CD14-positive monocyte (primary cell): ENCODE data around the gene PDC. TPM values are rescaled to one million over a fixed set of nuclear protein-coding genes. Genes with fewer than 3 reads are reported as not detected.
A peak's percentile ranks its signal among the peaks of the same experiment; 100 is the strongest.

Experiments used
- DNase-seq, 3 donors: peaks; one replicate each; pipeline ENCODE4 v3.0.0-alpha.2; 2011 to 2022
- H2AFZ ChIP-seq: 2 replicates; pipeline ENCODE4 v1.6.0; 2012; ENCODE audit warnings: mild to moderate bottlenecking, low read depth, low read length, inconsistent platforms; ENCODE audit not compliant: insufficient read depth, poor library complexity, severe bottlenecking
- H3K27ac ChIP-seq, 2 donors: 1 replicate in 1 of 2; 2 replicates in 1 of 2; pipeline ENCODE4 v1.5.1; 2012 to 2013; ENCODE audit warnings: low read length in 2 of 2, control low read depth in 1 of 2, inconsistent platforms in 1 of 2, low read depth in 1 of 2, mild to moderate bottlenecking in 1 of 2
- H3K27me3 ChIP-seq, 2 donors: one replicate each; pipeline versions ENCODE4 v1.6.0 to v1.6.1; 2011 to 2013; ENCODE audit warnings: low read length in 2 of 2; ENCODE audit not compliant: control insufficient read depth in 2 of 2, insufficient read depth in 2 of 2
- H3K36me3 ChIP-seq, 2 donors: replicated peaks in 1 of 2; 1 replicate in 1 of 2; 2 replicates in 1 of 2; pipeline versions ENCODE4 v1.5.1 to v1.6.1; 2012 to 2013; ENCODE audit warnings: low read length in 2 of 2, control low read depth in 1 of 2, inconsistent platforms in 1 of 2, mild to moderate bottlenecking in 1 of 2; ENCODE audit not compliant: insufficient read depth in 2 of 2, control insufficient read depth in 1 of 2
- H3K4me1 ChIP-seq, 2 donors: 1 replicate in 1 of 2; 2 replicates in 1 of 2; pipeline versions ENCODE4 v1.5.1 to v1.6.1; 2012 to 2013; ENCODE audit warnings: low read length in 2 of 2, control low read depth in 1 of 2, inconsistent platforms in 1 of 2, mild to moderate bottlenecking in 1 of 2, moderate library complexity in 1 of 2; ENCODE audit not compliant: insufficient read depth in 2 of 2, control insufficient read depth in 1 of 2
- H3K4me2 ChIP-seq: replicated peaks from 2 replicates; pipeline ENCODE3; 2012; ENCODE audit warnings: low read length, moderate library complexity, mild to moderate bottlenecking; ENCODE audit not compliant: poor library complexity, severe bottlenecking; ENCODE audit errors: extremely low read depth
- H3K4me3 ChIP-seq, 3 experiments: fragments of 200-600 bp in 1 of 3; sonication (generic) in 1 of 3; replicated peaks in 1 of 3; 1 replicate in 2 of 3; 2 replicates in 1 of 3; pipeline ENCODE4 v1.5.1; 2011 to 2013; ENCODE audit warnings: low read length in 3 of 3, mild to moderate bottlenecking in 3 of 3, control low read depth in 2 of 3, low read depth in 2 of 3, inconsistent platforms in 1 of 3, moderate library complexity in 1 of 3
- H3K79me2 ChIP-seq: 2 replicates; pipeline ENCODE4 v1.6.0; 2012; ENCODE audit warnings: mild to moderate bottlenecking, control low read depth, inconsistent platforms, low read length, moderate library complexity; ENCODE audit not compliant: insufficient read depth
- H3K9ac ChIP-seq: 2 replicates; pipeline ENCODE4 v1.6.0; 2017; ENCODE audit warnings: low read length, mild to moderate bottlenecking; ENCODE audit not compliant: insufficient read depth, poor library complexity, severe bottlenecking
- H3K9me3 ChIP-seq, 2 donors: replicated peaks in 1 of 2; 1 replicate in 1 of 2; 2 replicates in 1 of 2; pipeline versions ENCODE4 v1.5.1 to v1.6.1; 2012 to 2013; ENCODE audit warnings: low read length in 2 of 2, control low read depth in 1 of 2; ENCODE audit not compliant: control insufficient read depth in 1 of 2, insufficient read depth in 1 of 2
- H4K20me1 ChIP-seq: 2 replicates; pipeline ENCODE4 v1.6.0; 2012; ENCODE audit warnings: mild to moderate bottlenecking, low read length, control low read depth, moderate library complexity; ENCODE audit not compliant: insufficient read depth
- H3K27ac Mint-ChIP-seq, 7 donors: one replicate each; pipeline ENCODE4 v1.8.0; 2020; ENCODE audit warnings: mild to moderate bottlenecking in 7 of 7, mixed read lengths in 7 of 7, moderate library complexity in 6 of 7, inconsistent platforms in 2 of 7
- H3K27me3 Mint-ChIP-seq, 3 donors: one replicate each; pipeline ENCODE4 v1.8.0; 2021 to 2022; ENCODE audit warnings: low read depth in 3 of 3, mild to moderate bottlenecking in 3 of 3, mixed read lengths in 3 of 3, moderate library complexity in 3 of 3, inconsistent platforms in 1 of 3
- H3K36me3 Mint-ChIP-seq, 2 donors: one replicate each; pipeline ENCODE4 v1.8.0; 2020; ENCODE audit warnings: mixed read lengths in 2 of 2, inconsistent platforms in 1 of 2, mild to moderate bottlenecking in 1 of 2
- H3K4me1 Mint-ChIP-seq: one replicate; pipeline ENCODE4 v1.8.0; 2020; ENCODE audit warnings: mild to moderate bottlenecking, mixed read lengths
- H3K4me3 Mint-ChIP-seq, 2 donors: one replicate each; pipeline ENCODE4 v1.8.0; 2020; ENCODE audit warnings: mild to moderate bottlenecking in 2 of 2, mixed read lengths in 2 of 2, moderate library complexity in 1 of 2
- H3K9me3 Mint-ChIP-seq, 7 donors: one replicate each; pipeline ENCODE4 v1.8.0; 2020 to 2022; ENCODE audit warnings: mixed read lengths in 7 of 7, mild to moderate bottlenecking in 6 of 7, moderate library complexity in 6 of 7, inconsistent platforms in 2 of 7
- CTCF ChIP-seq: fragments of 200-600 bp; IDR thresholded peaks from one replicate; pipeline ENCODE4 v1.8.0; 2022; ENCODE audit warnings: antibody characterized with exemption, mild to moderate bottlenecking
- WGBS: methylation state at CpG from one replicate; pipeline ENCODE4 v1.1.5; 2013; ENCODE audit warnings: missing lambda C conversion rate; ENCODE audit not compliant: insufficient coverage; 5-methylcytosine and 5-hydroxymethylcytosine counted together
- intact Hi-C, 2 donors: fragments of 100-400 bp; cut with micrococcal nuclease; formaldehyde crosslinking; loops; one replicate each; pipeline versions ENCODE4 v1.15.0 to v1.15.1; 2023
- polyA plus RNA-seq, 3 donors: library from polyadenylated mRNA; depleted of rRNA in 1 of 3; unstranded in 2 of 3; stranded (reverse) in 1 of 3; fragments of 300-500 nt in 2 of 3; fragments of >200 nt in 1 of 3; fragmentation: Illumina TruSeq in 2 of 3; gene quantifications; 1 replicate in 2 of 3; 2 replicates in 1 of 3; pipeline ENCODE4 v1.2.3, GENCODE V29; 2012 to 2021

The PDC gene
- polyA plus RNA-seq, 3 donors, result not detected

DNA sequence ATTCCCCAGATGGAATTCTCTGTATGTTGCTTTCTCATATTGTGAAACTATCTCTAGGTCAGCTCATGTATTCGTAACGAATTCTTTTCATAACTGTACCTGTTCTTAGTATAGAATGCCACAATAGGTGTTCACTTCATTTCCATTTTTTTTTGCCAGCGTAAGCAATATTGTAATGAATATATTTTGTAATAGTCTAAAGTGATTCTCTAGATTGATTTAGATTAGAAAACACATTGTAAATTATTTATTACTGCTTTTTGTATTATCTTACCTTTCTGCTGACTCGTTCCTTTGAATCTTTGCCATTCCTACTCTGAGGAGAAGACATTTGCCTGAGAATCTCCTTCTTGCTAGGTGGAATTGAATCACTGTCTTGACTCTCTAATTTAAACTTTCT lies 14.8 kb downstream of the PDC start:
- intact Hi-C loops, result no loop called here
- H4K20me1 ChIP-seq, result no peaks in the 10 kb centered on the region
- WGBS, result no CpG with 5 or more reads among the region's 4 CpGs
- Mint-ChIP-seq H3K9me3 (no peaks in the 10 kb centered on the region), H3K27me3 (no peaks in the 10 kb centered on the region), H3K36me3 (peaks cover 2 to 6% of the 10 kb centered on the region in 2 donors), H3K4me3 (no peak overlapping the region), H3K4me1 (peaks cover 32% of the 10 kb centered on the region), H3K27ac (no peak overlapping the region)
- H3K4me1 ChIP-seq, result peaks cover 22 to 29% of the 10 kb centered on the region in 2 donors
- TF ChIP-seq CTCF, result no peak
- no peaks in the 10 kb centered on the region for H3K79me2 ChIP-seq
- H3K9me3 ChIP-seq, result no peaks in the 10 kb centered on the region
- no peaks in the 10 kb centered on the region for H3K36me3 ChIP-seq
- H3K9ac ChIP-seq, result no peak overlapping the region
- H2AFZ ChIP-seq, result no peak overlapping the region
- H3K4me2 ChIP-seq, result no peak overlapping the region
- DNase-seq, result no peak
- H3K4me3 ChIP-seq, result no peak overlapping the region
- no peak overlapping the region for H3K27ac ChIP-seq
- no peaks in the 10 kb centered on the region for H3K27me3 ChIP-seq

- no peaks in the 10 kb centered on the region for H3K9me3 ChIP-seq
- Mint-ChIP-seq H3K27ac (peak overlapping the region in 3 of 7 donors; percentile 64 to 75 (median 65)), H3K36me3 (peaks cover 2 to 6% of the 10 kb centered on the region in 2 donors), H3K9me3 (peaks cover 0 to 2% (median 0%) of the 10 kb centered on the region in 7 donors), H3K4me3 (no peak overlapping the region), H3K27me3 (no peaks in the 10 kb centered on the region), H3K4me1 (peaks cover 42% of the 10 kb centered on the region)
- no peak for TF ChIP-seq CTCF
- peaks cover 32 to 41% of the 10 kb centered on the region in 2 donors for H3K4me1 ChIP-seq
- H3K4me3 ChIP-seq, result no peak overlapping the region
- H3K9ac ChIP-seq, result no peak overlapping the region
- no peaks in the 10 kb centered on the region for H3K79me2 ChIP-seq
- H2AFZ ChIP-seq, result no peak overlapping the region
- H3K27ac ChIP-seq, result peak overlapping the region in 1 of 2 donors; percentile 78
- intact Hi-C loops, result no loop called here
- no peaks in the 10 kb centered on the region for H3K27me3 ChIP-seq
- no peak for DNase-seq
- no CpG with 5 or more reads among the region's 2 CpGs for WGBS
- H3K36me3 ChIP-seq, result no peaks in the 10 kb centered on the region
- H3K4me2 ChIP-seq, result no peak overlapping the region
- H4K20me1 ChIP-seq, result no peaks in the 10 kb centered on the region
Measured at GRCh38 chr1:186443638-186444037, 17.3 kb downstream of the PDC start.
